Activated T-helper 1 cell treated with anti-CD3 and anti-CD28 coated beads, Interleukin-12 subunit alpha, Interleukin-12 subunit beta, Interleukin-2, Interleukin-4 antibody, amounts not matched to agents 30 ng/mL and 10 ng/mL and 1 ng/mL, durations not matched to agents 14 hours and 24 hours and 36 hours (primary cell): ENCODE measurements around the gene PAPLN. TPM values are rescaled to one million over a fixed set of nuclear protein-coding genes. Genes with fewer than 3 reads are reported as not detected.

ENCODE experiments used
- DNase-seq: peaks from one replicate; pipeline ENCODE4 v3.0.0; 2021; ENCODE audit warnings: low spot score
- H3K27ac Mint-ChIP-seq: one replicate; pipeline ENCODE4 v1.8.0; 2021; ENCODE audit warnings: mild to moderate bottlenecking, mixed read lengths
- H3K27me3 Mint-ChIP-seq: one replicate; pipeline ENCODE4 v1.8.0; 2022; ENCODE audit warnings: mild to moderate bottlenecking, moderate library complexity, mixed read lengths; ENCODE audit not compliant: insufficient read depth
- H3K36me3 Mint-ChIP-seq: one replicate; pipeline ENCODE4 v1.8.0; 2021; ENCODE audit warnings: low read depth, mixed read lengths
- H3K4me1 Mint-ChIP-seq: one replicate; pipeline ENCODE4 v1.8.0; 2021; ENCODE audit warnings: low read depth, mixed read lengths
- H3K4me3 Mint-ChIP-seq: one replicate; pipeline ENCODE4 v1.8.0; 2021; ENCODE audit warnings: mild to moderate bottlenecking, moderate library complexity, mixed read lengths
- H3K9me3 Mint-ChIP-seq: one replicate; pipeline ENCODE4 v1.8.0; 2021; ENCODE audit warnings: mixed read lengths
- intact Hi-C: fragments of 100-400 bp; cut with micrococcal nuclease; formaldehyde crosslinking; loops from one replicate; pipeline ENCODE4 v1.15.1; 2024
- total RNA-seq: library from RNA; stranded (reverse); gene quantifications from 2 replicates; pipeline ENCODE4 v1.2.3, GENCODE V29; 2022

The PAPLN gene
- total RNA-seq, 1 donor from 2014 or later, result 0.96 TPM

DNA sequence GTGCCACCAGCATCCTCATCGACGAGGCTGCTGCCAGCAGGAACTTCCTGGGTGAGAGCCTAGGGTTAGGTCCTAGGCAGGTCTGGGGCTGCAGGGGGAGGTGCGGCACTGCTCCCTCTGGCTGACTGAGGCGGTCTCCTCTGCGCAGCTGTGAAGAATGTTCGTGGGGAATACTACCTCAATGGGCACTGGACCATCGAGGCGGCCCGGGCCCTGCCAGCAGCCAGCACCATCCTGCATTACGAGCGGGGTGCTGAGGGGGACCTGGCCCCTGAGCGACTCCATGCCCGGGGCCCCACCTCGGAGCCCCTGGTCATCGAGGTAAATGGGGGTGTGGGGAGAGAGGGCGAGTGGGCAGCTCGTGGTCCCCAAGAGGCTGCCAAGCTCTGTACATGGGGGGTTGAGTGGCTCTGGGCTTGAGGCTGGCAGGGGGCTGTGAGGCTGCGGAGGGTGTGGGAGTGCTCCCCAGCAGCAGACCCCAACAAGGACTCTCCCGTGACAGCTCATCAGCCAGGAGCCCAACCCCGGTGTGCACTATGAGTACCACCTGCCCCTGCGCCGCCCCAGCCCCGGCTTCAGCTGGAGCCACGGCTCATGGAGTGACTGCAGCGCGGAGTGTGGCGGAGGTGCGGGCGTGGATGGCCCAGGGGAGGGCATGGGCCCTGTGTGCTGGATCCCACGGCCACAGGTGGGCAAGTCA is 14.4 kb downstream of the PAPLN start:
- Mint-ChIP-seq H3K27me3 (peaks cover 7% of the 10 kb centered on the region), H3K4me3 (no peak overlapping the region), H3K4me1 (peaks cover 20% of the 10 kb centered on the region), H3K9me3 (no peaks in the 10 kb centered on the region), H3K36me3 (no peaks in the 10 kb centered on the region), H3K27ac (no peak overlapping the region)
- DNase-seq, result no peak
- intact Hi-C loops, result no loop called here

DNA sequence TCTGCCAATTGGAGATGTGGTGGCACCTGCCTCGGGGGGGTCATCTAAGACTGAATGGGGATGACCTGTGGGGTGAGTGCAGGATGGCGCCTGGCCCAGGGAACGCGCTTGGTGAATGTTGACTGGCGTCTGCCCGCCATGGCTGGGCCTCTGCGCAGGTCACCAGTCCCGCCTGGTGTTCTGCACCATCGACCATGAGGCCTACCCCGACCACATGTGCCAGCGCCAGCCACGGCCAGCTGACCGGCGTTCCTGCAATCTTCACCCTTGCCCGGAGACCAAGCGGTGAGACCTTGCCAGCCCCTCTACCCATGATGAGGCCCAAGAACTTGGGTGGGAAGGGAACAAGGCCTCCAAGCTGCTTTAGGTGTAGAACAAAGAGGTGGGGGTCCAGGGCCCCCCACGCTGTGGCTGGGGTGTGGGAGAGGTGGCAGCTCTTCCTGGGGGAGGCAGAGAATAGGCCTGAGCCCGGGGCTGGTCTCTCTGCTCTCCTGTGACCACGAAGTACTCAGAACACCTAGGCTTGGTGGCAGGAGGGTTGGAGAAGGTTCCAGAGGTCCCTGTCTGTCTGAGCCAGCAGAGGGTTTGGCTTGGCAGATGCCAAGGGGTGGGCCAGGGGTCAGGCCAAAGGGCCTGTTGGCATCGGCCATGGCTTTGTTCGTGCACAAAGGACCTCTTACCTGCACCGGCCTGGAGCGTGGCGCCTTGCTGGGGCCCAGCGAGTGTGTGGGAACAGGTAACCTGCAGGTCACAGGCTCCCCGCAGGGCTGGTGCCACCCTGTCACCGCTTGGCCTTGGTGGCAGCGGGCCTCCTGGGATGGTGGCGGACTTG is 15.4 kb downstream of the PAPLN start:
- Mint-ChIP-seq H3K27me3 (peaks cover 3% of the 10 kb centered on the region), H3K4me3 (no peak overlapping the region), H3K36me3 (no peaks in the 10 kb centered on the region), H3K4me1 (peaks cover 10% of the 10 kb centered on the region), H3K9me3 (no peaks in the 10 kb centered on the region), H3K27ac (no peak overlapping the region)
- DNase-seq, result no peak
- intact Hi-C loops, result no loop called here

DNA sequence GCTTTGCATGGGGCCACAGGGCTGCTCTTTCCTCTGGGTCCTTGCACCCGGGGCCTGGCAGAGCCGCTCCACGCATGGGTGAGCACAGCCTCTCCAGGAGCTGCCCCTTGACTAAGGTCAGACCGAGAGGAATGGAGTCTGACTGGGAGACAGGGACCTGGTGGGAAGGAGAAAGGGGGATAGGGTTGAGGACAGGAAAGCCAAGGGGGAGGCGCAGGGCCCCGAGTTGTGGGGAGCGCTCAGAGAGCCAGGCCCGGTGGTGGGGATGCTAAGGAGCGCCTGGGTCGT is 16.0 kb downstream of the PAPLN start:
- Mint-ChIP-seq H3K4me3 (no peak overlapping the region), H3K27me3 (peaks cover 3% of the 10 kb centered on the region), H3K27ac (no peak overlapping the region), H3K36me3 (no peaks in the 10 kb centered on the region), H3K9me3 (no peaks in the 10 kb centered on the region), H3K4me1 (peaks cover 4% of the 10 kb centered on the region)
- intact Hi-C loops, result no loop called here
- no peak for DNase-seq

DNA sequence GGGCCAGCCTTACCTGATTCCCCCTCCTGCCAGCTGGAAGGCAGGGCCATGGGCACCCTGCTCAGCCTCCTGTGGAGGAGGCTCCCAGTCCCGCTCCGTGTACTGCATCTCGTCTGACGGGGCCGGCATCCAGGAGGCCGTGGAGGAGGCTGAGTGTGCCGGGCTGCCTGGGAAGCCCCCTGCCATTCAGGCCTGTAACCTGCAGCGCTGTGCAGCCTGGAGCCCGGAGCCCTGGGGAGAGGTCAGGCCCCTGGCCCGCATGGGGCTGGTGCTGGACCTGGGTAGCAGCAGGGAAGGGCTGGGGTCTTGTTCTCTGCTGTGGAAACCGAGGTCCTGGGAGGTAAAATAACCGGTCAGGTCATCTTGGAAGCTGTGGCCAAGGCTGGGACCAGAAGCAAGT is 16.4 kb downstream of the PAPLN start:
- Mint-ChIP-seq H3K9me3 (no peaks in the 10 kb centered on the region), H3K27ac (no peak overlapping the region), H3K4me3 (no peak overlapping the region), H3K27me3 (peaks cover 3% of the 10 kb centered on the region), H3K4me1 (no peaks in the 10 kb centered on the region), H3K36me3 (no peaks in the 10 kb centered on the region)
- intact Hi-C loops, result no loop called here
- no peak for DNase-seq

DNA sequence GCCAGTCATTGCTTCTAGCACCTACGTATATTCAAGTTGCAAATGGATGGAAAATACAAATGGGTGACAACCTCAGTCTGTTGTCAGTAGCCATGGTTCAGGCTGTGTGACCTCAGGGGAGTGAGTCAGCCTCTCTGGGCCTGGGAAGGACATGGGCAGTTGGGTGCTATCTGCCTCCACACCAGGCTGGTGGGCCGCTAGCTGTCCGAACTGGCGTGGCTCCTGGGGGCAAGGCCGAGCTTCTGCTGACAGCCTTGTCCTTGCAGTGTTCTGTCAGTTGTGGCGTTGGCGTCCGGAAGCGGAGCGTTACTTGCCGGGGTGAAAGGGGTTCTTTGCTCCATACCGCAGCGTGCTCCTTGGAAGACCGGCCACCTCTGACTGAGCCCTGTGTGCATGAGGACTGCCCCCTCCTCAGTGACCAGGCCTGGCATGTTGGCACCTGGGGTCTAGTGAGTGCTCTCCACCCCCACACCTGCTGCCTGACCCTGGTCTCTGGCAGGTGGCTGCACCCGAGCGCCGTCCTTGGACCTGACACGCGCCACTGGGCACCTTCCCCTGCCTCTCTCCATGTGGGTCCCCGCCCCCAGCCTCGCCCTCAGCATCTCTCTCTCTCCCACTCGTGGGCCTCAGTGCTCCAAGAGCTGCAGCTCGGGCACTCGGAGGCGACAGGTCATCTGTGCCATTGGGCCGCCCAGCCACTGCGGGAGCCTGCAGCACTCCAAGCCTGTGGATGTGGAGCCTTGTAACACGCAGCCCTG is 17.1 kb downstream of the PAPLN start:
- Mint-ChIP-seq H3K9me3 (no peaks in the 10 kb centered on the region), H3K27me3 (peaks cover 3% of the 10 kb centered on the region), H3K36me3 (no peaks in the 10 kb centered on the region), H3K4me3 (no peak overlapping the region), H3K27ac (no peak overlapping the region), H3K4me1 (no peaks in the 10 kb centered on the region)
- intact Hi-C loops, result no loop called here
- DNase-seq, result no peak

DNA sequence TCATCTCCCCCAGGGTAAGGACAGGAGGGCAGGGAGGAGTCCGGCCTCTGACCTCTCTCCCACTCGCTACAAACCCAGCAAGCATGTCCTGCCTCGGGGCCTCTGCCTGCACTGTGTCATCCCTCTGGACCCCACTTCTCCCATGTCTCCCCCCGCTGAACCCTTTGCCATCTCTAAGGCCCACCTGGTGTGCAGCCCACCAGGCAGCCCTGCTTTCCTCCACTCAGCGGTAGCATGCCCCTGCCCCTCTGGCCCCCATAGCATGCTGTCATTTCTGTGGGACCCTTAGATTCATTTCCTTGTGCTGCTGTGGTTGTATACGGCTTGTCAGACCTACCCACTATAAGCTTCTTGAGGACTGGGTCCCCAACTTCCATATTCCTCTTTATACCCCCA is 17.7 kb downstream of the PAPLN start:
- no peaks in the 10 kb centered on the region for H3K4me1 Mint-ChIP-seq
- no peak overlapping the region for H3K27ac Mint-ChIP-seq
- H3K27me3 Mint-ChIP-seq, result no peaks in the 10 kb centered on the region
- H3K4me3 Mint-ChIP-seq, result no peak overlapping the region
- no peaks in the 10 kb centered on the region for H3K36me3 Mint-ChIP-seq
- H3K9me3 Mint-ChIP-seq, result no peaks in the 10 kb centered on the region
- DNase-seq, result no peak
- intact Hi-C loops, result no loop called here

DNA sequence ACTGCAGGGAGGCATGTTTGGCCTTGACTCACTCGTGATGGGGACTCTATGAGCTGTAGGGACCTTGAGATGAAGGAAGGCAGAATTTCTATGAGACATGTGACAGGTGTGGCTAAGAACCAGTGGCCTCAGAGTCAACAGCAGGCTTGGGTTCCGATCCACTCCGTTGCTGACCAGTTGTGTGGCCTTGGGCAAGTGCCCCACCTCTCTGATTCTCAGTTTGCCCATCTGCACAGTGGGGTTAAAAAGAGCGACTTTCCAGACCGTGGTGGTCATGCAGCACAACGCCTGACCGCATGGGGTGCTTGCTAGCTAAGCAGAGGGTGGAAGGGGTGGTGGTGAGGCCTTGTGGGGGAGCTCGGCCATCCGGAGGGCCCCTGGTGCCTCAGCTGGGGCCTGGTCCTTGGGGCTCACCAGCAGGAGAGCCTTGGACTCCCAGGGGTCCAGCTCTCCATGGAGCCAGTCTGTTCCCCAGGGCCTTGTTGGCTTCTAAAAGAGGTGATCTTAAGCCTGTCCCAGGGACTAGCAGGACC is 18.5 kb downstream of the PAPLN start:
- Mint-ChIP-seq H3K27ac (no peak overlapping the region), H3K4me1 (no peaks in the 10 kb centered on the region), H3K27me3 (no peaks in the 10 kb centered on the region), H3K4me3 (no peak overlapping the region), H3K9me3 (no peaks in the 10 kb centered on the region), H3K36me3 (no peaks in the 10 kb centered on the region)
- DNase-seq, result no peak
- intact Hi-C loops, result no loop called here

DNA sequence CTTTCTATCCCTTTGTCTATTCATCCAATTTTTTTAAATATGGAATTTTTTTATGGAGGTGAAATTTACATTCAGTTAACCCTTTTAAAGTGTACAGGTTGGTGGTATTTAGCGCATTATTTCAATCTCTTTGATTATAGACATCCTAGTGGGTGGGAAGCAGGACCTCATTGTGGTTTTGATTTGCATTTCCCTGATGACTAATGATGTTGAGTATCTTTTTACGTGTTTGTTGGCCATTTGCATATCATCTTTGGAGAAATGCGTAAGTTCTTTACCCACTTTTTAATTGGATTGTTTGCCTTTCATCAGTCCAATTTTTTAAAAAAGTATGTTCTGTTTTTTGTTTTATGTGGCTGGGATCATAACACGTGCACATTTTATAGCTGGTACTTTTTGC is 20.8 kb downstream of the PAPLN start:
- no peak overlapping the region for H3K27ac Mint-ChIP-seq
- no peaks in the 10 kb centered on the region for H3K36me3 Mint-ChIP-seq
- no peak overlapping the region for H3K4me3 Mint-ChIP-seq
- intact Hi-C loops, result no loop called here
- no peaks in the 10 kb centered on the region for H3K4me1 Mint-ChIP-seq
- H3K9me3 Mint-ChIP-seq, result no peaks in the 10 kb centered on the region
- no peak for DNase-seq
- H3K27me3 Mint-ChIP-seq, result peaks cover 1% of the 10 kb centered on the region

DNA sequence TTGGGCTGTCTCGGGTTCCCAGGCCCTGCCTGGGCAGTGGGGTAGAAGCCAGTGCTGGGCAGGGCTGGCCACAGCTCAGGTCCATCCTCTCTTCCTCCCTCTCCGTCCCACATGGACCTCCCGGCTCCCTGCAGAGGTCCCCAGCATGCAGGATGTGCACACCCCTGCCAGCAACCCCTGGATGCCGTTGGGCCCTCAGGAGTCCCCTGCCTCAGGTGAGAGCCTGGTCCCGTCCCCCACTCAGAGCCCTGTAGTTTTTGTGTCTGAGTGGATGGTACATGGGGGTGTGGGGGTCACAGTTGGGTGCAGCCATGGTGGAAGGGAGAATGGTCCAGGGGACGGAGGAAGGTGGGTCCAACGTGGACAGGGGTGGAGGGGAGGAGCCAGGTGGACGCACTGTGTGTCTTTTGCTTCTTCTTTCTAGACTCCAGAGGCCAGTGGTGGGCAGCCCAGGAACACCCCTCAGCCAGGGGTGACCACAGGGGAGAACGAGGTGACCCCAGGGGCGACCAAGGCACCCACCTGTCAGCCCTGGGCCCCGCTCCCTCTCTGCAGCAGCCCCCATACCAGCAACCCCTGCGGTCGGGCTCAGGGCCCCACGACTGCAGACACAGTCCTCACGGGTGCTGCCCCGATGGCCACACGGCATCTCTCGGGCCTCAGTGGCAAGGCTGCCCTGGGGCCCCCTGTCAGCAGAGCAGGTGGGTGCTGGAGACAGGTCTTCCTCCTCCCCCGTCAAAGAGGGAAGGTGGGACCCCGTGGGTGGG is 21.7 kb downstream of the PAPLN start:
- Mint-ChIP-seq H3K9me3 (no peaks in the 10 kb centered on the region), H3K36me3 (no peaks in the 10 kb centered on the region), H3K4me3 (no peak overlapping the region), H3K27me3 (peaks cover 1% of the 10 kb centered on the region), H3K4me1 (no peaks in the 10 kb centered on the region), H3K27ac (no peak overlapping the region)
- intact Hi-C loops, result no loop called here
- DNase-seq, result no peak

DNA sequence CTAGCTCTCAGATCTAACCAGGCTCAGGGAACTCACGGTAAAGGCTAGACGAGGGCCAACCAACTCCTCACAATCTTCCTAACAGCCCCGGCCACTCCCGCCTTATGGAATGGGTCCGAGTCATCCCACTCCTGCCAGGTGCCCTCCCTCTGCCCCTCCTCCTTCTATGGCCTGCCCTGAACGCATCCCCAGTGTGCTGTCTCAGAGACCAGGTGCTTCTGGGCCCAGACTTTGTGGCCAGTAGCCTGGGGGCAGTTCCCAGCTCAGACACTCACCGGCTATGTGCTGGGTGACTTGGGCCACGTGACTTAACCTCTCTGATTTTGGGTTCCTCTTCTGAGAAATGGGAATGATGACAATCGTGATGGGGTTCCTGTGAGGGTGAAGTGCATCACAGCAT is 22.5 kb downstream of the PAPLN start:
- H3K36me3 Mint-ChIP-seq, result no peaks in the 10 kb centered on the region
- H3K27ac Mint-ChIP-seq, result no peak overlapping the region
- no peaks in the 10 kb centered on the region for H3K9me3 Mint-ChIP-seq
- H3K4me3 Mint-ChIP-seq, result no peak overlapping the region
- peaks cover 1% of the 10 kb centered on the region for H3K27me3 Mint-ChIP-seq
- H3K4me1 Mint-ChIP-seq, result no peaks in the 10 kb centered on the region
- intact Hi-C loops, result no loop called here
- no peak for DNase-seq

DNA sequence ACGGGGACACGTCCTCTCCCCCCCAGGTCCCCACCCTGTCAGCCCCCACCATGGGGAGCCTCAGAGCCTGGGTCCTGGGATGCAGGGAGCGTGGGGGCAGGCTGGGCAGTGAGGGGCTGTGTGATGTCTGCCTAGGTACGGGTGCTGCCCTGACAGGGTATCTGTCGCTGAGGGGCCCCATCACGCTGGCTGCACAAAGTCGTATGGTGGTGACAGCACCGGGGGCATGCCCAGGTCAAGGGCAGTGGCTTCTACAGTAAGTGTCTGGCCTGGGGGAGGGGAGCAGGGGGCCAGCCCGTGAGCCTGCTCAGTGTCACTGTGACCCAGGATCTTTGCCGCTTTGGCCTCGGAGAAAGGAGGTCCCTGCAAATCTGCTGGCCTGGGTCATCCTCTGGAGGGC is 23.3 kb downstream of the PAPLN start:
- H3K27me3 Mint-ChIP-seq, result peaks cover 1% of the 10 kb centered on the region

DNA sequence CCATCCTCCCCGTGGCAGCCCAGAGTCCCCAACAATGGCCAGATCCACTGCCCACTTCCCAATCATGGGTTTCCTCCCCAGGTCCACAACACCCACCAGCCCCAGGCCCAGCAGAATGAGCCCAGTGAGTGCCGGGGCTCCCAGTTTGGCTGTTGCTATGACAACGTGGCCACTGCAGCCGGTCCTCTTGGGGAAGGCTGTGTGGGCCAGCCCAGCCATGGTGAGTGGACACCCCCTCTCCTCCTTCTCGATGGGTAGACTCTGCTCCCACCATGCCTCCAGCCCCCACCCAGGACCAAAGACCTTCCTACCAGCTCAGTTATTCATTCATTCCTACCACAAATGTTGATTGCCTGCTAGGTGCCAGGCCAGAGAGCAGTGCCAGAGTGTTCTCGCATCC is 23.8 kb downstream of the PAPLN start:
- Mint-ChIP-seq H3K27ac (no peak overlapping the region), H3K4me1 (no peaks in the 10 kb centered on the region), H3K4me3 (no peak overlapping the region), H3K36me3 (no peaks in the 10 kb centered on the region), H3K9me3 (no peaks in the 10 kb centered on the region), H3K27me3 (peaks cover 1% of the 10 kb centered on the region)
- DNase-seq, result no peak
- intact Hi-C loops, result no loop called here

More for the DNA sequence above, 23.3 kb downstream of the PAPLN start:
- Mint-ChIP-seq H3K9me3 (no peaks in the 10 kb centered on the region), H3K36me3 (no peaks in the 10 kb centered on the region), H3K4me3 (no peak overlapping the region), H3K27ac (no peak overlapping the region), H3K4me1 (no peaks in the 10 kb centered on the region)
- DNase-seq, result no peak
- intact Hi-C loops, result no loop called here
